IgD-negative memory B cell (primary cell): ENCODE data around the gene GGTA1. TPM values are rescaled to one million over a fixed set of nuclear protein-coding genes. Genes with fewer than 3 reads are reported as not detected.
A peak's percentile ranks its signal among the peaks of the same experiment; 100 is the strongest.
"Not testable (repeated sequence)": the region's sequence is repeated elsewhere in the genome, so short reads cannot be mapped to it uniquely, and the experiment has no call there.

Experiments used
- H3K27ac Mint-ChIP-seq, 3 donors: one replicate each; pipeline ENCODE4 v1.8.0; 2020 to 2022; ENCODE audit warnings: mild to moderate bottlenecking in 3 of 3, mixed read lengths in 3 of 3, moderate library complexity in 1 of 3
- H3K27me3 Mint-ChIP-seq: one replicate; pipeline ENCODE4 v1.8.0; 2021; ENCODE audit warnings: mixed read lengths
- H3K36me3 Mint-ChIP-seq: one replicate; pipeline ENCODE4 v1.8.0; 2020; ENCODE audit warnings: mild to moderate bottlenecking, mixed read lengths
- H3K4me1 Mint-ChIP-seq, 3 donors: one replicate each; pipeline ENCODE4 v1.8.0; 2020 to 2022; ENCODE audit warnings: mixed read lengths in 3 of 3, mild to moderate bottlenecking in 1 of 3
- H3K4me3 Mint-ChIP-seq, 4 donors: one replicate each; pipeline ENCODE4 v1.8.0; 2020 to 2022; ENCODE audit warnings: mild to moderate bottlenecking in 4 of 4, mixed read lengths in 4 of 4, moderate library complexity in 3 of 4
- H3K9me3 Mint-ChIP-seq, 3 donors: one replicate each; pipeline ENCODE4 v1.8.0; 2020 to 2021; ENCODE audit warnings: mixed read lengths in 3 of 3, mild to moderate bottlenecking in 1 of 3
- polyA plus RNA-seq: library from polyadenylated mRNA; unstranded; fragments of 300-500 nt; fragmentation: Illumina TruSeq; gene quantifications from one replicate; pipeline ENCODE4 v1.2.3, GENCODE V29; 2021

GGTA1 gene
- polyA plus RNA-seq, 1 donor from 2014 or later, result not detected

- Mint-ChIP-seq H3K4me1 (no peaks in the 10 kb centered on the region), H3K4me3 (no peak overlapping the region), H3K36me3 (no peaks in the 10 kb centered on the region), H3K27me3 (peaks cover 19% of the 10 kb centered on the region), H3K27ac (no peak overlapping the region), H3K9me3 (no peaks in the 10 kb centered on the region)
These were observed 44.7 kb downstream of the GGTA1 start for GRCh38 chr9:121454972-121455371.

- Mint-ChIP-seq H3K27ac (peak overlapping the region in 1 of 3 donors; percentile 47), H3K4me3 (no peak overlapping the region), H3K36me3 (no peaks in the 10 kb centered on the region), H3K27me3 (peaks cover 9% of the 10 kb centered on the region), H3K4me1 (no peaks in the 10 kb centered on the region), H3K9me3 (no peaks in the 10 kb centered on the region)
These were observed 46.3 kb downstream of the GGTA1 start for GRCh38 chr9:121453232-121453892.

- no peaks in the 10 kb centered on the region for H3K36me3 Mint-ChIP-seq
- peaks cover 15% of the 10 kb centered on the region for H3K27me3 Mint-ChIP-seq
- H3K4me1 Mint-ChIP-seq, result peaks cover 0 to 1% (median 0%) of the 10 kb centered on the region in 3 donors
- no peaks in the 10 kb centered on the region for H3K9me3 Mint-ChIP-seq
- H3K4me3 Mint-ChIP-seq, result no peak overlapping the region
- no peak overlapping the region for H3K27ac Mint-ChIP-seq
These were observed 47.6 kb downstream of the GGTA1 start for GRCh38 chr9:121452085-121452484.

GRCh38 chr9:121451586-121451985, 48.1 kb downstream of the GGTA1 start:
- Mint-ChIP-seq H3K27ac (no peak overlapping the region), H3K36me3 (no peaks in the 10 kb centered on the region), H3K4me1 (peaks cover 0 to 1% (median 0%) of the 10 kb centered on the region in 3 donors), H3K4me3 (no peak overlapping the region), H3K9me3 (no peaks in the 10 kb centered on the region), H3K27me3 (peaks cover 15% of the 10 kb centered on the region)

- Mint-ChIP-seq H3K36me3 (no peaks in the 10 kb centered on the region), H3K9me3 (no peaks in the 10 kb centered on the region), H3K4me1 (peaks cover 0 to 1% (median 0%) of the 10 kb centered on the region in 3 donors), H3K27ac (no peak overlapping the region), H3K27me3 (peaks cover 11% of the 10 kb centered on the region), H3K4me3 (no peak overlapping the region)
These were observed 49.4 kb downstream of the GGTA1 start for GRCh38 chr9:121450241-121450640.

GRCh38 chr9:121449786-121450185, 49.9 kb downstream of the GGTA1 start:
- H3K4me3 Mint-ChIP-seq, result no peak overlapping the region
- H3K36me3 Mint-ChIP-seq, result no peaks in the 10 kb centered on the region
- H3K27me3 Mint-ChIP-seq, result peaks cover 9% of the 10 kb centered on the region
- peaks cover 0 to 1% (median 0%) of the 10 kb centered on the region in 3 donors for H3K4me1 Mint-ChIP-seq
- no peak overlapping the region for H3K27ac Mint-ChIP-seq
- no peaks in the 10 kb centered on the region for H3K9me3 Mint-ChIP-seq

- Mint-ChIP-seq H3K27me3 (peaks cover 12% of the 10 kb centered on the region), H3K36me3 (no peaks in the 10 kb centered on the region), H3K4me3 (no peak overlapping the region), H3K9me3 (no peaks in the 10 kb centered on the region), H3K27ac (no peak overlapping the region), H3K4me1 (peaks cover 0 to 1% (median 0%) of the 10 kb centered on the region in 3 donors)
These were observed 52.3 kb downstream of the GGTA1 start for GRCh38 chr9:121447321-121447834.

- Mint-ChIP-seq H3K4me3 (no peak overlapping the region), H3K4me1 (peaks cover 0 to 1% (median 0%) of the 10 kb centered on the region in 3 donors), H3K27me3 (peaks cover 10% of the 10 kb centered on the region), H3K9me3 (no peaks in the 10 kb centered on the region), H3K36me3 (no peaks in the 10 kb centered on the region), H3K27ac (no peak overlapping the region)
These were observed 53.7 kb downstream of the GGTA1 start for GRCh38 chr9:121445986-121446385.

GRCh38 chr9:121443981-121444380, 55.7 kb downstream of the GGTA1 start:
- no peak overlapping the region for H3K27ac Mint-ChIP-seq
- H3K4me3 Mint-ChIP-seq, result no peak overlapping the region
- H3K36me3 Mint-ChIP-seq, result no peaks in the 10 kb centered on the region
- peaks cover 12% of the 10 kb centered on the region for H3K27me3 Mint-ChIP-seq
- H3K4me1 Mint-ChIP-seq, result peaks cover 0 to 1% (median 0%) of the 10 kb centered on the region in 3 donors
- no peaks in the 10 kb centered on the region for H3K9me3 Mint-ChIP-seq

- H3K9me3 Mint-ChIP-seq, result no peaks in the 10 kb centered on the region
- no peaks in the 10 kb centered on the region for H3K36me3 Mint-ChIP-seq
- H3K27me3 Mint-ChIP-seq, result peaks cover 10% of the 10 kb centered on the region
- H3K4me1 Mint-ChIP-seq, result no peaks in the 10 kb centered on the region
- H3K4me3 Mint-ChIP-seq, result no peak overlapping the region
- no peak overlapping the region for H3K27ac Mint-ChIP-seq
These were observed 58.5 kb downstream of the GGTA1 start for GRCh38 chr9:121441165-121441564.

GRCh38 chr9:121439711-121440664, 59.7 kb downstream of the GGTA1 start:
- peaks cover 10% of the 10 kb centered on the region for H3K27me3 Mint-ChIP-seq
- H3K36me3 Mint-ChIP-seq, result no peaks in the 10 kb centered on the region
- no peaks in the 10 kb centered on the region for H3K4me1 Mint-ChIP-seq
- H3K27ac Mint-ChIP-seq, result no peak overlapping the region
- no peak overlapping the region for H3K4me3 Mint-ChIP-seq
- H3K9me3 Mint-ChIP-seq, result no peaks in the 10 kb centered on the region

GRCh38 chr9:121439016-121439415, 60.6 kb downstream of the GGTA1 start:
- no peaks in the 10 kb centered on the region for H3K4me1 Mint-ChIP-seq
- no peak overlapping the region for H3K4me3 Mint-ChIP-seq
- peaks cover 8% of the 10 kb centered on the region for H3K27me3 Mint-ChIP-seq

GRCh38 chr9:121437891-121438290, 61.8 kb downstream of the GGTA1 start:
- Mint-ChIP-seq H3K27me3 (peaks cover 6% of the 10 kb centered on the region), H3K9me3 (no peaks in the 10 kb centered on the region), H3K4me3 (no peak overlapping the region), H3K27ac (no peak overlapping the region), H3K36me3 (no peaks in the 10 kb centered on the region), H3K4me1 (no peaks in the 10 kb centered on the region)

More at GRCh38 chr9:121439016-121439415, 60.6 kb downstream of the GGTA1 start:
- Mint-ChIP-seq H3K9me3 (no peaks in the 10 kb centered on the region), H3K36me3 (no peaks in the 10 kb centered on the region), H3K27ac (no peak overlapping the region)

- not testable (repeated sequence) for H3K27me3 Mint-ChIP-seq, H3K9me3 Mint-ChIP-seq, H3K36me3 Mint-ChIP-seq, H3K27ac Mint-ChIP-seq, H3K4me3 Mint-ChIP-seq, H3K4me1 Mint-ChIP-seq
These were observed 62.6 kb downstream of the GGTA1 start for GRCh38 chr9:121437046-121437445.

GRCh38 chr9:121434969-121435368, 64.7 kb downstream of the GGTA1 start:
- peaks cover 1% of the 10 kb centered on the region for H3K36me3 Mint-ChIP-seq
- no peak overlapping the region for H3K4me3 Mint-ChIP-seq
- H3K27me3 Mint-ChIP-seq, result peaks cover 6% of the 10 kb centered on the region
- H3K4me1 Mint-ChIP-seq, result no peaks in the 10 kb centered on the region
- no peak overlapping the region for H3K27ac Mint-ChIP-seq
- H3K9me3 Mint-ChIP-seq, result no peaks in the 10 kb centered on the region
